CD1c-positive myeloid dendritic cell (primary cell): ENCODE measurements around the gene DAB1.
"Not testable (repeated sequence)": the region's sequence is repeated elsewhere in the genome, so short reads cannot be mapped to it uniquely, and the experiment has no call there.

ENCODE experiments used
- DNase-seq: peaks from one replicate; pipeline ENCODE4 v3.0.0-alpha.2; 2016; ENCODE audit errors: extremely low spot score

Gene DAB1

GRCh38 chr1:57222307-57222706 lies 201.6 kb downstream of the DAB1 start:
- no peak for DNase-seq

GRCh38 chr1:57220905-57221304 lies 203.0 kb downstream of the DAB1 start:
- DNase-seq, result not testable (repeated sequence)

DNA sequence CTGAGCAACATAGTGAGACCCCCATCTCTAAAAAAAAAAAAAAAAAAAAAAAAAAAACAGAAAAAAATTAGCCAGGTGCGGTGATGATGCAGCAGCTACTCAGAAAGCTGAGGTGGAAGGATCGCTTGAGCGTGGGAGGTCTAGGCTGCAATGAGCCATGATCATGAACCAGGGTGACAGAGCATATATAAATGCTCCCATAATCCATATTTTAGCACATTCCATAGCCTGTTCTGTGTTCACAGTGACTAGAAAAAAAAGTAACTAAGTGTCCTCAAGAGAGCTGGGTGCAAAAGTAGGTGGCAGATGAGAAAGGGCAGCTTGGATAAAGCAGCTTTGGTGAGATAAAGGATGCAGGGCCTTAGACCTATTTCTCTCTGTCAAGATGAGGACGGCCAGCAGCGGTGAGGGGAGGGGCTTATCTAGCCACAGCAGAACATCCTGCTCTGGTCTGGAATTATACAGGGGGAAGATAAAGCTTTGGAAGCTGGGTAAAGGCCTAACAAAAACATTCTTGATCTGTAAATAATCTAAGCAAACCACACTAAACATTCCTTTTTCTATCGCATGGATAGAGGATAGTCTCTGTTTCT lies 205.3 kb downstream of the DAB1 start:
- no peak for DNase-seq

DNA sequence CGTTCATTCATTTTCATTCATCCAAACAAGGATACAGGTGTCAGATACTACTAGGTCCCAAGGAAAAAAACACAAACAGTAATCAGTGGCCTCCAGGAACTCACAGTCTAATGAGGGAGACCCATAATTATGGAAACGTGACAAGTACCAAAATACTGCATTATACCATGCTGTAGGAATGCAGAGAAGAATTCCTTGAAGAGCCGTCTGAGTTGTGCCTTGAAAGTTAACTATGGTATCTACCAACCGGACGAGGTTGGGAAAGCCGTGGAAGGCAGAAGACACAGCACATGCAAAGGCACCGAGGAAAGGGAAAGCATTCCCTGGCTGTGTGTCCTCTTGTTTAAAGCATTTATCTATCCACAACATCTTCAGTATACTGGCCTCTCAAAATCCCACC lies 206.0 kb downstream of the DAB1 start:
- DNase-seq, result no peak

DNA sequence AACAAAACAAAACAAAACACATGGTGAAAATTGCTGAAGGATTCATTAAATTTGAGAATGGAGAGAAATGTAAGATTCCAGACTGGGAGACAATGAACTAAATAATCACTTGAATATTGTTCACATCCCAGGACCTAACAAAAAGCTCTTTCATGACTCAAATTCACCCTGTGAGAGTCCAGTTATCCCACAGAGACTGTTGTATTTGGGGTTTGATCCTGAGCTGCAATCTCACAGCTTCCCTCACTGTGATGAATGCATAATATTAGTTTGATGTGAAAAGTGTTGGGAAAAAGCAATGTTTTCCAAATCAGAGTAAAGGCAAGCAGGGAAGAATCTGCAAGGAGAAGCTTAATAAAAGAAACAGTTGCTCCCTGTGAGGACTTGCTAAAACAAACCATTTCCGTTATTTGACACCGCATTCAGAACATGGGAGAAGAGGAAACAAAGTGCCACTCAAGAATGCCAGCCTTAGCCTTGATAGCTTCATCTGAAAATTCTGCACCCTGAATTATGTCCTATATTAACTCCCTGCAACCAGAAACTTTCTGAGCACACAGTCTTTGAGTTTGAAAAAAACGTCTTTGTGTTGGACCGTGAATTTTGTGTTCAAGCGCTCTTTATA lies 208.8 kb downstream of the DAB1 start:
- no peak for DNase-seq

- DNase-seq, result no peak
Observed at GRCh38 chr1:57210881-57211280, 213.0 kb downstream of the DAB1 start.

DNA sequence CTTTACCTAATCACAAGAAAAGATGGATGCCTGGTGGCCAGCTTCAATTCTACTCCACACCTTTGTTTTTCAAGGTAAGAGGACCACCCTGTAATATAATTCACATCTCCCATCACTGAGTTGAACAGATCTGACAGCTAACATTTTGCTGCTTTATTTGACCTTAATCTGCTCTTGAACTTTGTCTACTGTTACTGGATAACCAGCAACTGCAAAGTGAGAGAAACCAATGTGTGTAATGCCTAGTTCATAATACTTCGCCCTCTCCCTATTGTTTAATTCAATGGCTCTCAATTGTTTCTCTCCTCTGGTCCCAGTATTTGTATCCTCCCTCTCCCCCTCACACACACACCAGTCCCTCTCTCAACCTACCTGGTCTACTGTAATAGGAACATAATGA lies 214.4 kb downstream of the DAB1 start:
- no peak for DNase-seq

- DNase-seq, result no peak
Observed at GRCh38 chr1:57208741-57209302, 215.0 kb downstream of the DAB1 start.

GRCh38 chr1:57206038-57206437 lies 217.8 kb downstream of the DAB1 start:
- no peak for DNase-seq

DNA sequence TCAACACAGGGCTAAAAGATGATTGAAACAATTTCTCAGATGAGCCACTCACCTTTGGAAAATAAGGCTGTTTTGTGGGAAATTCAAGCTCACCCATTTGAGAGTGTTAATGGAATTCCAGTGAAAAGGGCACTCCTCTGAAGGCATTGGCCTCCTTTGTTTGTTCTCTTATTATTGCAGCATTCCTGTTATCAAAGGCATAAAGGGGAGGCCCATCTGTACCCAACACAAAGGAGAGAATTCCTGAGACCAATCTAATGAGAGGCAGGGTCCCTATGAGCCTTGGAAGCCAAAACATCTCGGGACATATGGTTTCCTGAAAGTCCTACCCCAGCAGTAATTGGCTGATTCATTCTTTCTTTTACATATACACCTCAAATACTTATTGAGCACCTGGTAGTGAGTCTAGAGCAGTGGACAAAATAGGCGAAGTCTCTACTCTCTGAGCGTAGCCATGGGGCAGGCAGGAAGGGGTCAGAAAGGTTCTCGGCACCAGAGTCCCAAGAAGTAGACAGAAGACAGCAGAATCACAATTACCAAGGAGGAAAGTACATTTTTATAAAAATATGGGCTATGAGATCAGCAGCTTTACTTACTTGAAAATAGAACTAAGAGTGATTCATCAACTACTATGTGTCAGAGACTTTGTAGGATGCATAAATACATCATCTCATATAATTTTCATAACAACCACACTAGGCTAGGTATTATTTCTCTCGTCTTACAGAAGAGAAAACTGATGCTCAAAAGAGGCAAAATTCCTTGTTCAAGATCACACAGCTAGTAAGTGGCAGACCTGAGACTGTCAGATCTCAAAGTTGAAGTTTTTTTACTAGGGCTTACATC lies 218.7 kb downstream of the DAB1 start:
- no peak for DNase-seq

DNA sequence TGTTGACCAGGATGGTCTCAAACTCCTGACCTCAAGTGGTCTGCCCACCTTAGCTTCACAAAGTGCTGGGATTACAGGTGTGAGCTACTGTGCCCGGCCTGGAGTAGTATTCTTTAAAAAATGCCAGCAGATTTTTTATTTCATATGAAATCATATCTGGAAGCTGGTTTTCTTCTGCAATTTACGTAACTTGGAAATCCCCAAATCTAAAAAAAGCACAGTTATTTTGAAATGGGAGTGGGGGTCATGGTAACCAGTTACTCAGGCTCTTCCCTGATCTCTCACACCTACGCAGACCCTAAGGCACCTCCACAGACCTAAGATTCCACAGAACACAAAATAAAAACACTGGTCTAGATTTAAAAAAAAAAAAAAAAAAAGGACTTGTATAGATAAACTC lies 219.8 kb downstream of the DAB1 start:
- no peak for DNase-seq

- no peak for DNase-seq
Observed at GRCh38 chr1:57202241-57202640, 221.6 kb downstream of the DAB1 start.

GRCh38 chr1:57198912-57199311 lies 224.9 kb downstream of the DAB1 start:
- no peak for DNase-seq

- no peak for DNase-seq
Observed at GRCh38 chr1:57195436-57195941, 228.4 kb downstream of the DAB1 start.

DNA sequence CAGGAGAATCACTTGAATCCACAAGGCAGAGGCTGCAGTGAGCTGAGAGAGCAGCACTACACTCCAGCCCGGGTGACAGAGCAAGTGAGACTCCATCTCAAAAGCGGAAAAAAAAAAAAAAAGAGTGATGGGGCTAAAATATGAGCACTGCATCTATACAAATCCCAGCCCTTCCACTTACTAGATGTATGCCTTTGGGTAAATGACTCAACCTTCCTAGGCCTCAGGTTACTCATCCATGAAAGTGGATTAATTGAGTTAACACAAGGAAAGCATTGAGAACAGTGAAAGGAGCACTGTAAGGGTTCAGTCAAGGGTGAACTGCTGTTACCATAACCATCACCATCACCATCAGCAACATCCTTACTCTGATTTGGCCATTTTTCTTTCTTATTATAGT lies 231.6 kb downstream of the DAB1 start:
- DNase-seq, result no peak

- DNase-seq, result no peak
Observed at GRCh38 chr1:57190898-57191297, 233.0 kb downstream of the DAB1 start.

- DNase-seq, result no peak
Observed at GRCh38 chr1:57188168-57188567, 235.7 kb downstream of the DAB1 start.

DNA sequence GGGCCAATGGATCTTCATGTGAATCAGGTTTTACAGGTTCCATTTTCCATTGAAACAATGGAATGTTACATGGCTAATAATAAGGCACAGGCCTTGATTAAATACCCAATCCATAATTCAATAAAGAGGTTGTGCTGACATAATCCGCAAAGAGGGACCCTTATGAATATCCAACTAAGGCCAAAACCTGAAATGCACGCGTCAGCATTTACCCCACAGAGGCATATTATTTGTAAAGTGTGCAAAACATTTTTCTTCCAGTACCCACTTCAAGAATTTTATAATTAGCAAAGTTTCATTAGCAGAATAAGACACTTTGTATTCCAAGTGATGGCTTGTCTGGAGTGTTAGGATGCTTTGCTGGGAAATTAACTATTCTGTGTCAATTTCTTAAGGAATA lies 237.4 kb downstream of the DAB1 start:
- no peak for DNase-seq

GRCh38 chr1:57179001-57179400 lies 244.9 kb downstream of the DAB1 start:
- no peak for DNase-seq

GRCh38 chr1:57175506-57175905 lies 248.4 kb downstream of the DAB1 start:
- DNase-seq, result no peak

GRCh38 chr1:57172040-57172439 lies 251.8 kb downstream of the DAB1 start:
- DNase-seq, result no peak

DNA sequence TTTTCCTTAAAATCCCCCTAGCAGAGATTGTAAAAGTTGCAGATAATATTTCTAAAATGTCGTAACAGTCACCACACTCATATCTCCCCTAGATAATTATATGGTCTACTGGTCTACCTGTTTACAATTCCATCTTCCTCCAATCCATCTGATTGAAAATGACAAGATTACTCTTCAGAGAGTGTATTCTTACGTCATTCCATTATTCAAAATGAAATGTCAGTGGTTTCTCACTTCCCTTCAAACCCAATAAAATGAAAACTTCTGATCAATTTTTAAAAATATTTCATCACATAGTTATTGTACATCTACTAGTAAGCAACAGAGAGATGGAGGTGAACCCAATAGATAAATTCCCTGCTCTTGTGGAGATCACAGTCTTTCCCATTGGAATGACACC lies 255.9 kb downstream of the DAB1 start:
- DNase-seq, result no peak

- no peak for DNase-seq
Observed at GRCh38 chr1:57165546-57165945, 258.3 kb downstream of the DAB1 start.
